ENCODE data around the gene EDNRA.

EDNRA gene

GRCh38 chr4:147542229-147542990 is 61.5 kb downstream of the EDNRA start:
- H3K4me1 ChIP-seq (ENCODE audit: control insufficient read depth in 1 of 2, insufficient read depth in 1 of 2, low read depth in 1 of 2, low read length in 1 of 2), result no peaks in the 10 kb centered on the region
- TF ChIP-seq, protein P1, sequence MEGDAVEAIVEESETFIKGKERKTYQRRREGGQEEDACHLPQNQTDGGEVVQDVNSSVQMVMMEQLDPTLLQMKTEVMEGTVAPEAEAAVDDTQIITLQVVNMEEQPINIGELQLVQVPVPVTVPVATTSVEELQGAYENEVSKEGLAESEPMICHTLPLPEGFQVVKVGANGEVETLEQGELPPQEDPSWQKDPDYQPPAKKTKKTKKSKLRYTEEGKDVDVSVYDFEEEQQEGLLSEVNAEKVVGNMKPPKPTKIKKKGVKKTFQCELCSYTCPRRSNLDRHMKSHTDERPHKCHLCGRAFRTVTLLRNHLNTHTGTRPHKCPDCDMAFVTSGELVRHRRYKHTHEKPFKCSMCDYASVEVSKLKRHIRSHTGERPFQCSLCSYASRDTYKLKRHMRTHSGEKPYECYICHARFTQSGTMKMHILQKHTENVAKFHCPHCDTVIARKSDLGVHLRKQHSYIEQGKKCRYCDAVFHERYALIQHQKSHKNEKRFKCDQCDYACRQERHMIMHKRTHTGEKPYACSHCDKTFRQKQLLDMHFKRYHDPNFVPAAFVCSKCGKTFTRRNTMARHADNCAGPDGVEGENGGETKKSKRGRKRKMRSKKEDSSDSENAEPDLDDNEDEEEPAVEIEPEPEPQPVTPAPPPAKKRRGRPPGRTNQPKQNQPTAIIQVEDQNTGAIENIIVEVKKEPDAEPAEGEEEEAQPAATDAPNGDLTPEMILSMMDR (IDR thresholded peaks at IDR 0.05), result no peak
- no peak overlapping the region for H3K27ac ChIP-seq
- H3K36me3 ChIP-seq, result no peaks in the 10 kb centered on the region
- peaks cover 12% of the 10 kb centered on the region for H3K27me3 ChIP-seq
- no peak overlapping the region for H3K4me3 ChIP-seq (ENCODE audit: low read depth in 1 of 2, low read length in 1 of 2)
- H3K9me3 ChIP-seq, result no peaks in the 10 kb centered on the region

GRCh38 chr4:147543034-147543433 is 62.1 kb downstream of the EDNRA start:
- no peak overlapping the region for H3K27ac ChIP-seq
- H3K27me3 ChIP-seq, result peaks cover 12% of the 10 kb centered on the region
- H3K4me1 ChIP-seq (ENCODE audit: control insufficient read depth in 1 of 2, insufficient read depth in 1 of 2, low read depth in 1 of 2, low read length in 1 of 2), result no peaks in the 10 kb centered on the region
- no peaks in the 10 kb centered on the region for H3K36me3 ChIP-seq
- H3K9me3 ChIP-seq, result no peaks in the 10 kb centered on the region
- TF ChIP-seq, protein P1 (IDR thresholded peaks at IDR 0.05), result no peak
- no peak overlapping the region for H3K4me3 ChIP-seq (ENCODE audit: low read depth in 1 of 2, low read length in 1 of 2)

GRCh38 chr4:147546349-147546748 is 65.5 kb downstream of the EDNRA start:
- no peaks in the 10 kb centered on the region for H3K27me3 ChIP-seq
- H3K4me3 ChIP-seq (ENCODE audit: low read depth in 1 of 2, low read length in 1 of 2), result no peak overlapping the region
- TF ChIP-seq, protein P1 (IDR thresholded peaks at IDR 0.05), result no peak
- no peaks in the 10 kb centered on the region for H3K4me1 ChIP-seq (ENCODE audit: control insufficient read depth in 1 of 2, insufficient read depth in 1 of 2, low read depth in 1 of 2, low read length in 1 of 2)
- H3K27ac ChIP-seq, result no peak overlapping the region
- no peaks in the 10 kb centered on the region for H3K36me3 ChIP-seq
- no peaks in the 10 kb centered on the region for H3K9me3 ChIP-seq

DNA sequence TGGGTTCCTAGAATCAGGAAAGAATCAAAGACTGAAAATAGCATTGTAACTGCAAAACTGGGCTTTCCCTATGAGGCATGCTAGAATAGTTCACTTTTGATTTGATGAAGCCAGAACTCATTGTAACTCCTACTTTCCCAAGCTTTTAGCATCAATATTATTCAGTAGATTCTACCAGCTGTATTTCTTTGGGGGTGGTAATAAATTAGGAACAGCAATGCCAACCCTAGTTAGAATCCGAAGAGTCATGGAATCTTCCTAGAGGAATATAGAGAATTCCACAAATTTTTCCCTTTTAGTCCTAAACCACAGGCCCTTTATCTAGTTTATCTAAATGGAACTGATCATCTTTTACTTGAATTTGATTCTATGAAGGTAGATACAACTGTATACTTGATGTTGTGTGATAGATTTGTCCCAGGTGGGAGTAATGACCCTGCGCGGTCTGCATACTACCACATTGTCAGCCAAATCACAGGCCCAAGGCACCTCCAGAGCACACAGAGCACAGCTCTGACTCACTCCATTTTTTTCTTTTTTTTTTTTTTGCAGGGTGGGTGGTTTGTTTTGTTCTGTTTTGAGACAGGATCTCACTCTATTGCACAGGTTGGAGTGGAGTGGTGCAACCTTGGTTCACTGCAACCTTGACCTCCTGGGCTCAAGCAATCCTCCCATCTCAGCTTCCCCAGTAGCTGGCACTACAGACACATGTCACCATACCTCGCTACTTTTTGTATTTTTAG is 66.6 kb downstream of the EDNRA start:
- Histone ChIP-seq H3K27me3 (no peaks in the 10 kb centered on the region), H3K27ac (no peak overlapping the region), H3K9me3 (no peaks in the 10 kb centered on the region), H3K4me3 (ENCODE audit: low read depth in 1 of 2, low read length in 1 of 2) (no peak overlapping the region), H3K4me1 (ENCODE audit: control insufficient read depth in 1 of 2, insufficient read depth in 1 of 2, low read depth in 1 of 2, low read length in 1 of 2) (no peaks in the 10 kb centered on the region), H3K36me3 (no peaks in the 10 kb centered on the region)
- TF ChIP-seq, protein P1 (IDR thresholded peaks at IDR 0.05), result no peak

DNA sequence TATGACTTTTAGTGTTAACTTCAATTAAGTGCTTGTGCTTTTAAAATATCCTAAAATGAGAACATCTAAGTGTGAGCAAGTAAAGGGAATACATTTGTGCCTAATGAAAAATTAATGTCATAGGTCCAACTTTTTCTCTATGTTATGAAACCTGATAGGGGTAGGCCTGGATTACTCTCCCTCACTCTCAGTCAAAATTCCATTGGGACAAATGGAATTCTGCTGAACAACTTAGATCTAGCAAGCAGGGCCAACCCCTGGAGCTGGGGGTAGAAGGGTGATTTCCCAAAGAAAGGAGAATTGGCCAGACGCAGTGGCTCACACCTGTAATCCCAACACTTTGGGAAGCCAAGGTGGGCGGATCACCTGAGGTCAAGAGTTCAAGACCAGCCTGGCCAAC is 67.4 kb downstream of the EDNRA start:
- TF ChIP-seq, protein P1 (IDR thresholded peaks at IDR 0.05), result no peak
- Histone ChIP-seq H3K27ac (no peak overlapping the region), H3K4me3 (ENCODE audit: low read depth in 1 of 2, low read length in 1 of 2) (no peak overlapping the region), H3K27me3 (no peaks in the 10 kb centered on the region), H3K9me3 (no peaks in the 10 kb centered on the region), H3K4me1 (ENCODE audit: control insufficient read depth in 1 of 2, insufficient read depth in 1 of 2, low read depth in 1 of 2, low read length in 1 of 2) (no peaks in the 10 kb centered on the region), H3K36me3 (no peaks in the 10 kb centered on the region)

Data from neutrophil (primary cell).